GM19324 (cell line): ENCODE measurements around the gene LEMD3.

Source experiments
- ATAC-seq: cut with Tn5 transposase; IDR thresholded peaks from one replicate; pipeline ENCODE4 v1.9.1; 2021; ENCODE audit warnings: mild to moderate bottlenecking, moderate library complexity; ENCODE audit not compliant: unreplicated experiment, low FRiP score

LEMD3 gene

DNA sequence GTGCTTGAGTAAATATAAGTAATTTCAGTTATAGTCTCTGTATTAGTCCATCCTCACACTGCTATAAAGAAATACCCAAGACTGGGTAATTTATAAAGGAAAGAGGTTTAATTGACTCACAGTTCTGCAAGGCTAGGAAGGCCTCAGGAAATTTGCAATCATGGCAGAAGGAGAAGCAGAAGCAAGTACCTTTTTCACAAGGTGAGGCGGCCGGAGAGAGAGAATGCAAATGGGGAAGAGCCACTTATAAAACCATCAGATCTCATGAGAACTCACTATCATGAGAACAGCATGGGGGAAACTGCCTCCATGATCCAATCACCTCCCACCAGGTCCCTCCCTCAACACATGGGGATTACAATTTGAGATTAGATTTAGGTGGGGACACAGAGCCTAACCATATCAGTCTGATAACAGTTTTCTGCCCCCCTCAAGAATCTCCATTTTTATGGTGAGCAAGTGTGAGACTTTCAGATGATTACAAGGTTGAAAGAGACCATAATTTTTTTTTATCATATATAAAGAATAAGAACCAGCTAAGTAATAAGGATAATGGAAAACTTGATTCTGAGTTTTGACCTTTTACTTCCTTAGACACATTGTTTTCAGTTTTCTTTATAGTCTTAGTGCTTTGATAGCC lies 35.6 kb downstream of the LEMD3 start:
- no peak for ATAC-seq

DNA sequence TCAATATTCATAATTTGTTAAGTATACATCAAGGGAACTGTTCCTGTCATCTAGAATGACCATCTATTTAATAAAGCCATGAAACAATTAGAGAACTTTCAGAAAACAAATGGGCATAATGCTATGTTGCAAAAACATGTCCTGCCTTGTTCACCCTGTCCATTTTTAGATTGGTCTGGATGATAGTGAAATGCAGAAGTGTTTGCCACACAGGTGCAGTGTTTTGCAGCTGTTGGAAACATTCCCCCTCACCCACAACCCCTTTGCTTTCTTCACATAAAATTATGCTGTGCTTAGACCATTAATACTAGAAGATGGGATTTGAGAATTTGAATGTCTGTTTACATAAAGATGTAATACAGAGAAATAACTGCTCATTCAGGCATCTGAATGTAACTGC lies 36.5 kb downstream of the LEMD3 start:
- peak; percentile 67 for ATAC-seq

- no peak for ATAC-seq
These were observed 38.7 kb downstream of the LEMD3 start for GRCh38 chr12:65208125-65208524.

DNA sequence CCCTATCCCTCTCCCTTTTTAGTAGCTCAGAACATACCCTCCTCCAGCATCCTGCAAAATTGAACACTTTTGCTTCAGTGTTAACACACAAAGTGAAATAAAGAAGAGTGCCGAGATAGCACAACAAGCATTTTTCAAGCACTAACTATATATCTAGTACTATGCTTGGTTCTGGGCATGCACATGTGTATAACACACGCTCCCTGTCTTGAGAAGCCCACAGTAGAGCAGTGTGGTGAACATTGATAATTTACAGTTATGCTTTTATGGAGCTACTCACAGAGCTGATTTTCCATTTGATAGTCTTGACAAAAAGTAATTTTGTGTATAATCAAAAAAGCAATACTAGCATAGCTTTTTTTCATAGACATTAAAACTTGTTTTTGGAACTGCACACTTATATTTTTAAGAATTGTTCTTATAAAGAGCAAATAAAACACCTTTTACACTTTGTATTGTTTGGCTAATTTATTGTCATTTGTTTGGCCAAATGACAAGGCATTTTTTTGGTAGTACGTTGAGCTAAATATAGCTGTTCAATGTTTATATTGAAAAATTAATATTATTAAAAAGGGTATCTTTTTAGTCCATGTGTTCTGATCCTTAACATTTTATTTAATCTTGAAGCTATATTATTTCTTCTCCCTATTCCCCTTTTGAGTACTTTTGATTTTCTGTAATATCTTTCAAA lies 39.7 kb downstream of the LEMD3 start:
- ATAC-seq: no peak

GRCh38 chr12:65209655-65210043 lies 40.3 kb downstream of the LEMD3 start:
- ATAC-seq: no peak

GRCh38 chr12:65217086-65217485 lies 47.7 kb downstream of the LEMD3 start:
- no peak for ATAC-seq

DNA sequence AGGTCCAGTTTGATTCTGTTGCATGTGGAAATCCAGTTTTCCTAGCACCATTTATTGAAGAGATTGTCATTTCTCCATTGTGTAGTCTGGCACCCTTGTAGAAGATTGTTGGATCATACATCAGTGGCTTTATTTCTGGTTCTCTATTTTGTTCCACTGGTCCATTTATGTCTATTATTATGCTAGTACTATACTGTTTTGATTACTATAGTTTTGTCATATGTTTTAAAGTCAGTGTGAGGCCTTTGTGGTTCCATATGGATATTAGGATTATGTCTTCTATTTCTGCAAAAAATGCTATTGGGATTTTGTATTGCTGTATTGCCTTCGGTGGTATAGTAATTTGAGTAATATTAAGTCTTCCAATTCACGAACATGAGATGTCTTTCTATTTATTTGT lies 51.4 kb downstream of the LEMD3 start:
- ATAC-seq: no peak

GRCh38 chr12:65229441-65229840 lies 60.1 kb downstream of the LEMD3 start:
- ATAC-seq: no peak

GRCh38 chr12:65232476-65233077 lies 63.2 kb downstream of the LEMD3 start:
- ATAC-seq: no peak

DNA sequence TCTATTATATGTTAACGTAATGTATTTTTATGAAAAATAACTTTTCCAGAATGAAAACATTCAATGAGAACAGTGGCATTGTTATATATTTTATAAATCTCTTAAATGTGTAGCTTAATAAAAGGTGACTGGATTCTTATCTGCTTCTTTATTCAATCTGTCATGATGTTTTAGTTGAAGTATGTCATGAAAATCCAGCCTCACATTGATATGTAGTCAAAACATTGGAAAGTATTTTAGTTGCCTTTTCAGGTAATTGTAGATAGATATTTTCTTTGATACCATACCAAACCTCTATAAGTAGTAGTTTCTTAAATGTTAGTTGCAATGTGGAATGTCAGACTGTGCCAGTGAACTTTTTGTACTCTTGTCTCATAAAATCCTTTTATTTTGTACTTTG lies 67.8 kb downstream of the LEMD3 start:
- ATAC-seq: no peak

DNA sequence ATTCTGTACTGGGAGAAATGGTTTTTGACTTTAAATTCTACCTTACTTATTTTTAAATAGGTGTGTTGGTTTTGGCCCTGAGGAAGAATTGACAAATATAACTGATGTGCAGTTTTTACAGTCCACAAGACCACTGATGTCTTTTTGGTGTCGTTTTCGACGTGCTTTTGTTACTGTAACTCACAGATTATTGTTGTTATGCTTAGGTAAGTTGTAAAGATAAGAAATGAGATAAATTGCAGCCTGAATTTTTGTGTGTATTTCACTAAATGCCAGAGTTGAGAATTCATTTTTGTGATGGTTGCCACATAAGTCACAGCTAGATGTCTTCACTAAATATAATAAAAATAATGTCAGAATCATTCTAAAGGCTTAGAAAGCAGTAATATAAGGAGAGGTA lies 69.2 kb downstream of the LEMD3 start:
- no peak for ATAC-seq

GRCh38 chr12:65248656-65249633 lies 79.6 kb downstream of the LEMD3 start:
- no peak for ATAC-seq

GRCh38 chr12:65252515-65252914 lies 83.1 kb downstream of the LEMD3 start:
- no peak for ATAC-seq

- ATAC-seq: no peak
These were observed 88.6 kb downstream of the LEMD3 start for GRCh38 chr12:65257986-65258385.

GRCh38 chr12:65259501-65259900 lies 90.1 kb downstream of the LEMD3 start:
- ATAC-seq: no peak

- no peak for ATAC-seq
These were observed 94.4 kb downstream of the LEMD3 start for GRCh38 chr12:65263777-65264176.

DNA sequence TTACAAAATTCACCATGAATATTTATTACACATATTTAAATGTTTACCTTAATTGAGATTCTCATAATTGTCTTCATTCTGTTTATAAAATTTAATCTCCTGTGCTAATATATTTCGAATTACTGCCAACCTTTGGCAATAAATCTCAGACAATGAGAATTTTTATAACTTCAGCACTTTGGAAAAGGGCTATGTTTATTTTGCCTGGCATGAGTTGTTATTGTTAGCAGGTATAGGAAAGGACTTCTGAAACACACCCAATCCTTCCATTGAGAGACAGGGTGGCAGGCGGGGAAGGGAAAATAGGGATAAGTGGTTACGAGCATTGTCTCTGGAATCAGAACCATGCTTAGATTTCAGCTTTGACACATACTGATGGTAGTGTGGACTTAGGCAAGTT lies 97.0 kb downstream of the LEMD3 start:
- no peak for ATAC-seq

DNA sequence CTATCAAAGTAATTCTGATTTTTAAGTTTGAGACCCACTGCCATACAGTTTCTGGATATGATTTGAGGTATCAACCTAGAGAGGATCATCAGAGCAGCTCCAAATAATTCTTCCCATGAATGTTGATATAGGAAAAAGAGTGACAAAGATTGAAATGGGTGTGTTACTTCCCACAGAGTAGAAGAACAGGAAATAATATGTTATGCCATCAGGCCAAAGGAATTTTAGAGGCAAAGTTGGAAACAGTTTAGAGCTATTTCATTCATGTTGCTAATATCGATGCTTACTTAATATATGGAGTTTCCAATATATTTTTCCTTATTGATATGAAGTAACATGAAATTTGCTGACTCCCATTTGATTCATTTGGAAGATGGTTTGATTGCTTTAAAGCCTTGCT lies 100.2 kb downstream of the LEMD3 start:
- ATAC-seq: no peak

- no peak for ATAC-seq
These were observed 105.4 kb downstream of the LEMD3 start for GRCh38 chr12:65274602-65275272.

DNA sequence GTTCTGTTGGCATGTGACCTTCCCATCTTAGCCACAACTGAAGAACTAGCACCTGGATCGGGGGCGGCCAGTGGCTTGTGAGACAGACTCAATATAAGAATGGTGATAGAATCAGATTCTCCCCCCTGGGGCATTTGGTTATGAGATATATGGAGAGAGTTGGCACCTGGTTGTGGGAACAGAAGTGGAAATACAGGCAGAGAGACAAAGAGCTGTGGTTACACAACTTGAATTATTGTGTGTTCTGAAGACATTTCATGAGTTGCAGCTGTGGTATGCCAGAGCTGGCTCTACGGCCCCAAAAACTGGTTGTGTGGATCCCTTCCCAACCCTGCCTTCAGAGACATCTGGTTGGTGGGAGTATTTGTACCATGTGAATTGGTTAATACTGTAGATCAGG lies 106.2 kb downstream of the LEMD3 start:
- no peak for ATAC-seq
